22Rv1 (cell line): ENCODE results near the gene PCBD2.

Source experiments
- ZFX ChIP-seq: fragments of 450-650 bp; IDR thresholded peaks from 2 replicates; pipeline ENCODE4 v1.6.1; 2017; ENCODE audit warnings: antibody characterized with exemption, borderline replicate concordance
- TF ChIP-seq, protein P1 (sequence below): fragments of 450-650 bp; IDR thresholded peaks from 2 replicates; pipeline ENCODE4 v1.5.1; 2017; ENCODE audit warnings: mild to moderate bottlenecking

DNA sequence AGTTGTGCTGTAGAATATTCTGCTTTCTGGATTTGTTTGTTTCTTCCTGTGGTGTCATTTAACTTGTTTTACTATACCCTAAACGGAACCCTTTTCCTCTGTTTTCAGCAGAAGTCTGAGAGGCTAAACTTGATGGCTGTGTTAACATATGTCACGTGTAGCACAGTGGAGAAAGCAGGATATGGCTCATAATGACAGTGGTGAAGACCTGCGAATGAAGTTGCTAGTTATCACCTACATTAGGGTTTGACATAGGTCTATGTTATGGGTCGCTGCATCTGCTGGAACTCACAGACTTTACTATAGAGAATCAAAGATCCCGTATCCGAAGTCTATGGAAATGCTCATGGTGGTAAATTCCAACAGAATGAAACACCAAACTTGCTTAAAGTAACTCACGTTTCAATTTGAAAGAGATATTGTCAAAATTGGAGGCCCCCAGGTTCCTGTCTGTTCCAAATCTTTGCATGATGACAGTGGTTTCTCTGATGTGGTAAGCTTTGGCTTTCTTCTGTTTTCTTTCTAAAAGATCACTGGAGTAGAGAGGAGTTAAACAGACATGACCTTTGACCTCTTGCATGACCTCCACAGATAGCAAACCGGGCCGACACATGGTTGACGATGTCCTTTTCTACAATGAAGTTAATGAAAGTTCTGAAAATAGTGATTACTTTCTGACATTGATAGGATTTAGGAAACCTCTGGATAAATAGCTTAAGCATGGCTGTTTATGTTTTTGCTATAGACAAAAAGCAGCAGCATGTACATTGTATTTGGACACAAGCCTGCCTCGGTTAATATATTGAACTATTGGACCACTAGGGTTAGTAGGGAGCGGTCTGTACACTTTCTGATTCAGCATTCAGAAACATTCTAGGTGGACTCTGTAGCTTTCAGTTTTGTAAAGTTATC is 59.7 kb downstream of the PCBD2 start:
- TF ChIP-seq, protein P1, sequence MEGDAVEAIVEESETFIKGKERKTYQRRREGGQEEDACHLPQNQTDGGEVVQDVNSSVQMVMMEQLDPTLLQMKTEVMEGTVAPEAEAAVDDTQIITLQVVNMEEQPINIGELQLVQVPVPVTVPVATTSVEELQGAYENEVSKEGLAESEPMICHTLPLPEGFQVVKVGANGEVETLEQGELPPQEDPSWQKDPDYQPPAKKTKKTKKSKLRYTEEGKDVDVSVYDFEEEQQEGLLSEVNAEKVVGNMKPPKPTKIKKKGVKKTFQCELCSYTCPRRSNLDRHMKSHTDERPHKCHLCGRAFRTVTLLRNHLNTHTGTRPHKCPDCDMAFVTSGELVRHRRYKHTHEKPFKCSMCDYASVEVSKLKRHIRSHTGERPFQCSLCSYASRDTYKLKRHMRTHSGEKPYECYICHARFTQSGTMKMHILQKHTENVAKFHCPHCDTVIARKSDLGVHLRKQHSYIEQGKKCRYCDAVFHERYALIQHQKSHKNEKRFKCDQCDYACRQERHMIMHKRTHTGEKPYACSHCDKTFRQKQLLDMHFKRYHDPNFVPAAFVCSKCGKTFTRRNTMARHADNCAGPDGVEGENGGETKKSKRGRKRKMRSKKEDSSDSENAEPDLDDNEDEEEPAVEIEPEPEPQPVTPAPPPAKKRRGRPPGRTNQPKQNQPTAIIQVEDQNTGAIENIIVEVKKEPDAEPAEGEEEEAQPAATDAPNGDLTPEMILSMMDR: no peak
- TF ChIP-seq ZFX: no peak
